A549 (cell line): ENCODE results near the gene SMARCD1. TPM values are rescaled to one million over a fixed set of nuclear protein-coding genes. Genes with fewer than 3 reads are reported as not detected.
A peak's percentile ranks its signal among the peaks of the same experiment; 100 is the strongest.

ENCODE experiments used
- ATAC-seq, 2 experiments: fragments of 200-7000 bp in 1 of 2; fragments of >200 bp in 1 of 2; cut with Nextera tagmentation in 1 of 2; cut with Tn5 transposase in 1 of 2; 3 replicates each; pipeline versions ENCODE4 v1.8.0 to v1.9.1; 2018 to 2020; ENCODE audit warnings: mild to moderate bottlenecking in 1 of 2, moderate library complexity in 1 of 2
- CTCF ChIA-PET: fragments of 300-600 bp; sonication (Branson Sonifier 250); formaldehyde crosslinking; extraction: SDS; loops from one replicate; lab custom pipeline; 2021; ENCODE audit warnings: antibody characterized with exemption, inconsistent platforms; lab: Yijun Ruan, JAX
- POLR2A ChIA-PET: fragments of 350-600 bp; formaldehyde crosslinking; extraction: SDS; loops from one replicate; lab custom pipeline; 2021; ENCODE audit warnings: antibody characterized with exemption, inconsistent platforms; lab: Yijun Ruan, JAX
- DNase-seq, 2 experiments: peaks; one replicate each; pipeline versions ENCODE4 v3.0.0 to v3.0.0-alpha.2; 2011 to 2016; ENCODE audit warnings: low read depth in 1 of 2, low spot score in 1 of 2
- FAIRE-seq: peaks from 2 replicates; lab custom pipeline; 2011; peaks lifted over from hg19 to GRCh38; lab: Jason Lieb, UNC
- H3K27ac ChIP-seq, 2 experiments: fragments of >200 bp; sonication (Bioruptor Twin); formaldehyde crosslinking; 3 replicates each; pipeline ENCODE4 v1.5.1; 2016 to 2017
- H3K4me1 ChIP-seq: fragments of >200 bp; sonication (Bioruptor Twin); formaldehyde crosslinking; 3 replicates; pipeline ENCODE4 v1.6.1; 2016
- H3K4me2 ChIP-seq: fragments of >200 bp; sonication (Bioruptor Twin); formaldehyde crosslinking; 3 replicates; pipeline ENCODE4 v1.6.1; 2016
- H3K4me3 ChIP-seq: fragments of >200 bp; sonication (Bioruptor Twin); formaldehyde crosslinking; 3 replicates; pipeline ENCODE4 v1.5.1; 2016
- H3K9me3 ChIP-seq: fragments of >200 bp; sonication (Bioruptor Twin); formaldehyde crosslinking; 3 replicates; pipeline ENCODE4 v1.6.1; 2016
- CBX2 ChIP-seq: fragments of 200-600 bp; sonication (generic); IDR thresholded peaks from 2 replicates; pipeline ENCODE4 v1.6.1; 2016; ENCODE audit warnings: low read depth, mild to moderate bottlenecking, borderline replicate concordance
- CBX8 ChIP-seq: fragments of 200-600 bp; sonication (generic); IDR thresholded peaks from 2 replicates; pipeline ENCODE4 v1.6.1; 2016
- CEBPB ChIP-seq, 2 experiments: fragments of >200 bp in 1 of 2; sonication (Bioruptor Twin) in 1 of 2; formaldehyde crosslinking in 1 of 2; IDR thresholded peaks; 2 replicates each; pipeline ENCODE4 v1.6.1; 2012 to 2016
- CTCF ChIP-seq: fragments of >200 bp; sonication (Bioruptor Twin); formaldehyde crosslinking; IDR thresholded peaks from 3 replicates; pipeline ENCODE4 v1.5.1; 2016
- EHF ChIP-seq: fragments of 250-450 bp; sonication (Bioruptor Pico); IDR thresholded peaks from 2 replicates; pipeline ENCODE4 v1.5.0; 2020; ENCODE audit warnings: mild to moderate bottlenecking
- FOSL2 ChIP-seq, 2 experiments: fragments of 450-650 bp in 1 of 2; fragments of >200 bp in 1 of 2; sonication (Bioruptor Twin) in 1 of 2; formaldehyde crosslinking; IDR thresholded peaks; 2 replicates each; pipeline versions ENCODE4 v1.5.0 to v1.6.1; 2016 to 2020; ENCODE audit warnings: mild to moderate bottlenecking in 1 of 2, moderate library complexity in 1 of 2
- KDM1A ChIP-seq: fragments of 200-600 bp; sonication (generic); IDR thresholded peaks from 2 replicates; pipeline ENCODE4 v1.6.1; 2016; ENCODE audit warnings: low read depth, mild to moderate bottlenecking
- MAFK ChIP-seq: fragments of 450-650 bp; IDR thresholded peaks from 2 replicates; pipeline ENCODE4 v1.6.1; 2014; ENCODE audit not compliant: partially characterized antibody
- MAX ChIP-seq: IDR thresholded peaks from 2 replicates; pipeline ENCODE4 v1.6.1; 2012
- MAZ ChIP-seq: fragments of 150-350 bp; IDR thresholded peaks from 2 replicates; pipeline ENCODE4 v1.6.1; 2014; ENCODE audit warnings: antibody characterized with exemption, low read depth, low read length, borderline replicate concordance
- NR3C1 ChIP-seq: fragments of >200 bp; sonication (Bioruptor Twin); formaldehyde crosslinking; IDR thresholded peaks from 3 replicates; pipeline ENCODE4 v1.6.1; 2017
- RAD21 ChIP-seq, 2 experiments: fragments of >200 bp in 1 of 2; sonication (Bioruptor Twin) in 1 of 2; formaldehyde crosslinking in 1 of 2; IDR thresholded peaks in 1 of 2; conservative IDR thresholded peaks in 1 of 2; 2 replicates in 1 of 2; 3 replicates in 1 of 2; pipeline ENCODE4 v1.6.1; 2012 to 2018; ENCODE audit warnings: inconsistent platforms in 1 of 2
- RCOR1 ChIP-seq: fragments of 150-350 bp; IDR thresholded peaks from 2 replicates; pipeline ENCODE4 v1.6.1; 2014; ENCODE audit warnings: antibody characterized with exemption, low read length, low read depth
- SMC3 ChIP-seq: fragments of >200 bp; sonication (Bioruptor Twin); formaldehyde crosslinking; IDR thresholded peaks from 3 replicates; pipeline ENCODE4 v1.6.1; 2018; ENCODE audit warnings: inconsistent platforms
- TFCP2L1 ChIP-seq: fragments of 250-450 bp; sonication (Bioruptor Pico); IDR thresholded peaks from 2 replicates; pipeline ENCODE4 v1.5.0; 2021; ENCODE audit warnings: mild to moderate bottlenecking
- ZC3H11A ChIP-seq: fragments of 450-650 bp; IDR thresholded peaks from 2 replicates; pipeline ENCODE4 v1.6.1; 2014; ENCODE audit warnings: antibody characterized with exemption, mild to moderate bottlenecking
- WGBS: methylation state at CpG from one replicate; pipeline ENCODE4 v1.1.6; 2017; ENCODE audit errors: missing lambda C conversion rate; 5-methylcytosine and 5-hydroxymethylcytosine counted together
- polyA plus RNA-seq, 4 experiments: library from polyadenylated mRNA; depleted of rRNA in 3 of 4; stranded (reverse); fragments of >200 nt; fragmentation: RNase III in 1 of 4; extraction: RNeasy Plus Mini Kit Qiagen cat#74134 plus additional on column Dnase treatment in 1 of 4; gene quantifications; 2 replicates in 3 of 4; 3 replicates in 1 of 4; pipeline ENCODE4 v1.2.3, GENCODE V29; 2011 to 2017
- TF ChIP-seq, protein P1 (sequence below): fragments of 450-650 bp; IDR thresholded peaks from 2 replicates; pipeline ENCODE4 v1.6.1; 2014; ENCODE audit warnings: antibody characterized with exemption

The SMARCD1 gene
- polyA plus RNA-seq, 2 of the 4 experiments (the other 2 are of a cell fraction): 62.5 to 80.7 TPM

DNA sequence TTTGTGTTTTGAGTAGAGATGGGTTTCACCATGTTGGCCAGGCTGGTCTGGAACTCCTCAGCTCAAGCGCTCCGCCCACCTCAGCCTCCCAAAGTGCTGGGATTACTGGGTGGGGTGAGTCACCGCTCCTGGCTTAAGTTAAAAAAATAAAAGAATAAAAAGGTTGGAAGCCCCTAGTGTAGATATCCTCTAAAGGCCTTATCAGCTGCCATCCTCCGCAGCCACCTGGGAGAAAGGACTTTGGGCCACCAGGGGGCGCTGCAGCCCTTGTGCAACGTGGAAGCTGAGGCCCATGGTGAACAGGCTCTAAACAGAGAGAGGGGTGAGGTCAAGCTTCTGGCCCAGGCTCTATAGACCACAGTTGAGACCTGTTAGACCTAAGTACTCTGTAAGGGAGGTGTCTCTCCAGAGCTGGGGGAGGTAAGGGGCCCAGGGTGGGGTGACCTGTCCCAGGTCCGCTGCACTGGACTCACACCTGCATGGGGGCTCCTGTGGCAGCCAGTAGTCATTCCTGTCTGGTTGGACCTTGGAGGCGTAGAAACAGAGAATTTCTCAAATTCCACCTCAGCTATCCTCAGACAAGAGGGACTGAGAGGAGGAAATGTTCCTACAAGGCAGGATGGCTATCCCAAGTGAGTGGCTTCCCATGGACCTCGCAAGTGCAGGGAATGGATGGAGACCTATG lies 45.8 kb upstream of the SMARCD1 start:
- POLR2A ChIA-PET: no interaction called here
- FAIRE-seq (no peak), ATAC-seq (peak; percentile 86 to 97)

GRCh38 chr12:50040657-50041056 lies 44.5 kb upstream of the SMARCD1 start:
- DNase-seq: no peak
- H3K27ac ChIP-seq: no peak overlapping the region
- 49% methylated on average over 4 of the region's 4 CpGs for WGBS
- no peaks in the 10 kb centered on the region for H3K9me3 ChIP-seq
- H3K4me2 ChIP-seq: no peak overlapping the region
- POLR2A ChIA-PET: no interaction called here
- FAIRE-seq: no peak
- no peak overlapping the region for H3K4me3 ChIP-seq
- CTCF ChIA-PET: interaction anchor here (0.8 to 10.7 kb wide), 10 partner anchors 8 to 73 kb away, joined by 3 to 185 read pairs (median 35); no protein-coding TSS in a partner anchor
- TF ChIP-seq MAZ: no peak
- TF ChIP-seq ZC3H11A: no peak
- TF ChIP-seq, protein P1, sequence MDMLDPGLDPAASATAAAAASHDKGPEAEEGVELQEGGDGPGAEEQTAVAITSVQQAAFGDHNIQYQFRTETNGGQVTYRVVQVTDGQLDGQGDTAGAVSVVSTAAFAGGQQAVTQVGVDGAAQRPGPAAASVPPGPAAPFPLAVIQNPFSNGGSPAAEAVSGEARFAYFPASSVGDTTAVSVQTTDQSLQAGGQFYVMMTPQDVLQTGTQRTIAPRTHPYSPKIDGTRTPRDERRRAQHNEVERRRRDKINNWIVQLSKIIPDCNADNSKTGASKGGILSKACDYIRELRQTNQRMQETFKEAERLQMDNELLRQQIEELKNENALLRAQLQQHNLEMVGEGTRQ: no peak
- no peak for TF ChIP-seq CTCF
- no peak for TF ChIP-seq EHF (CRISPR knock-in tag)
- TF ChIP-seq NR3C1: no peak
- no peak for TF ChIP-seq CBX8
- TF ChIP-seq MAFK: no peak
- TF ChIP-seq KDM1A: no peak
- TF ChIP-seq, all 56 proteins: peak for 0
- H3K4me1 ChIP-seq: no peaks in the 10 kb centered on the region
- ATAC-seq: no peak

More for the DNA sequence above, 45.8 kb upstream of the SMARCD1 start:
- CTCF ChIA-PET: interaction anchor here (0.6 to 10.7 kb wide), 43 partner anchors 9 to 1866 kb away, joined by 3 to 185 read pairs (median 4); partner anchors contain the start of genes AQP6, ASIC1, RACGAP1 and SMARCD1
- H3K4me2 ChIP-seq: no peak overlapping the region
- 45% methylated on average over 9 of the region's 9 CpGs for WGBS
- no peak overlapping the region for H3K4me3 ChIP-seq
- peak; percentile 76 to 85 for DNase-seq
- TF ChIP-seq RAD21 (conservative IDR thresholded peaks at IDR 0.05 in 1 of 2, IDR thresholded peaks at IDR 0.05 in 1 of 2) (peak; percentile 61 to 70), MAX (peak; percentile 32; the same call in 1 of the 2 replicates), CBX2 (no peak), TFCP2L1 (no peak), SMC3 (peak; percentile 75), CEBPB (IDR thresholded peaks at IDR 0.05) (peak in 1 of 2 experiments; percentile 68; a peak in 1 of 4 replicates), CTCF (peak; percentile 88), RCOR1 (no peak), FOSL2 (IDR thresholded peaks at IDR 0.05) (no peak), FOSL2 (CRISPR knock-in tag; IDR thresholded peaks at IDR 0.05) (peak; percentile 45), ZC3H11A (no peak)
- no peaks in the 10 kb centered on the region for H3K9me3 ChIP-seq
- H3K4me1 ChIP-seq: no peaks in the 10 kb centered on the region
- H3K27ac ChIP-seq: 0 out of 6 replicates have a peak overlapping the region, but pooled peaks of 1 of the 2 experiments have one; percentile 49
